H1 (cell line): Measurements from ENCODE around the gene SPC24. TPM values are rescaled to one million over a fixed set of nuclear protein-coding genes. Genes with fewer than 3 reads are reported as not detected.

ENCODE experiments used
- CHD1 ChIP-seq: IDR thresholded peaks from 2 replicates; pipeline ENCODE4 v1.6.1; 2012; ENCODE audit warnings: low read depth, low read length, improper control_type of control experiment
- SIN3A ChIP-seq, 2 experiments: IDR thresholded peaks in 1 of 2; conservative IDR thresholded peaks in 1 of 2; 2 replicates each; pipeline ENCODE4 v1.6.1; 2011 to 2012; ENCODE audit warnings: low read length in 2 of 2, improper control_type of control experiment in 1 of 2, low read depth in 1 of 2, mild to moderate bottlenecking in 1 of 2
- polyA plus RNA-seq, 7 experiments: library from polyadenylated mRNA; depleted of rRNA in 3 of 7; stranded (reverse) in 5 of 7; unstranded in 2 of 7; fragments of >200 nt in 5 of 7; fragments of 200-250 nt in 2 of 7; gene quantifications; 1 replicate in 5 of 7; 2 replicates in 1 of 7; 4 replicates in 1 of 7; pipeline versions ENCODE4 v1.2.1 to v1.2.3, GENCODE V29; 2011 to 2013; ENCODE audit warnings: missing spikeins in 2 of 7, mixed read lengths in 2 of 7
- total RNA-seq: library from RNA; stranded (reverse); fragmentation: NEBNext Ultra II Directional; extraction: Animal tissue kit (Norgen Biotek cat#: 25700); gene quantifications from 2 replicates; pipeline ENCODE4 v1.2.1, GENCODE V29; 2021

Gene SPC24
- total and polyA plus RNA-seq, 2 of the 8 experiments (the other 6 are each of a cell fraction or from before 2014, with no cell fraction given) = 17.7 to 42.4 TPM

GRCh38 chr19:11115042-11115441, 40.5 kb downstream of the SPC24 start (continued):
- TF ChIP-seq SIN3A (conservative IDR thresholded peaks at IDR 0.05 in 1 of 2, IDR thresholded peaks at IDR 0.05 in 1 of 2; ENCODE audit: low read depth in 1 of 2, low read length in 2 of 2) (no peak), CHD1 (no peak)
- TF ChIP-seq, all 59 proteins: peak for 0
